HG03469 (cell line): ENCODE data around the gene VPS13D.
"Not testable (repeated sequence)": the region's sequence is repeated elsewhere in the genome, so short reads cannot be mapped to it uniquely, and the experiment has no call there.

Source experiments
- ATAC-seq: cut with Tn5 transposase; IDR thresholded peaks from one replicate; pipeline ENCODE4 v1.9.1; 2021; ENCODE audit warnings: mild to moderate bottlenecking, moderate library complexity, moderate number of reproducible peaks; ENCODE audit not compliant: unreplicated experiment

VPS13D gene

DNA sequence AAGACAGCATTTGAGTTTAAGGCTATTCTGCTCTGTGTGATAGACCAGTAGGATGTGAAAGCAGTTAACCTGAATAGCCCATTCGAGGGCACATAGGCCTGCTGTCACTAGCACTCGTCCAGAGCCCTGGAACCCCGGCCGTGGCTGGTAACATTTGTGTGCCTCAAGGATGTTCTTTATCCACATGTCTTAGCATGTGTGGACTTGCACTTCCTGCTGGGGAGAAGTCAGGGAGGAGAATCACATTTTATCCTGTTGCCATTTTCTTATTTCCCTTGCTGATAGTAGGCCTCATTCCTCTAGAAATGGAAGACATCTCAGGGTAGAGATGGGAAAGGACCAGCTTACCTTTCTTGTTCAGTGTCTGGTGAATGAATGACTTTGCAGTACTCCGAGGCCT is 54.7 kb downstream of the VPS13D start:
- ATAC-seq: no peak

DNA sequence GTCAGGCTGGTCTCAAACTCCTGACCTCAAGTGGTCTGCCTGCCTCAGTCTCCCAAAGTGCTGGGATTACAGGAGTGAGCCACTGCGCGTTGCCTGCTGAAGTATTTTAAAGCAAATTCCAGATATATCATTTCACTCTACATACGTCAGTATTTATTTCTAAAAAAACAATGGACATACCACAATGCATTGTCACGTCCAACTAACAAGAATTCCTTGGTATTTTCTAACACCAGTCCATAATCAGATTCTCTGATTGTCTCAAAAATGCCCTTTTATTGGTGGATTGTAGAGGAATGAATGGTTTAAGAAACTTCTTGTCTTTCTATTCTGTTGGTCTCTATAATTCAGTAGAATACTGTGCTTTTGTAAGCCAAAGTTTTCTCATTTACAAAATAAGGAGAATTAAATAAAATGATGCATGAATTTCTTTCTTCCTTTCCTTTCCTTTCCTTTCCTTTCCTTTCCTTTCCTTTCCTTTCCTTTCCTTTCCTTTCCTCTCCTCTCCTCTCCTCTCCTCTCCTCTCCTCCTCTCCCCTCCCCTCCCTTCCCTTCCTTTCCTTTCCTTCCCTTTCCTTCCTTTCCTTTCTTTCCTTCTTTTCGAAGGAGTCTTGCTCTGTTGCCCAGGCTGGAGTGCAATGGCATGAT is 55.8 kb downstream of the VPS13D start:
- no peak for ATAC-seq

DNA sequence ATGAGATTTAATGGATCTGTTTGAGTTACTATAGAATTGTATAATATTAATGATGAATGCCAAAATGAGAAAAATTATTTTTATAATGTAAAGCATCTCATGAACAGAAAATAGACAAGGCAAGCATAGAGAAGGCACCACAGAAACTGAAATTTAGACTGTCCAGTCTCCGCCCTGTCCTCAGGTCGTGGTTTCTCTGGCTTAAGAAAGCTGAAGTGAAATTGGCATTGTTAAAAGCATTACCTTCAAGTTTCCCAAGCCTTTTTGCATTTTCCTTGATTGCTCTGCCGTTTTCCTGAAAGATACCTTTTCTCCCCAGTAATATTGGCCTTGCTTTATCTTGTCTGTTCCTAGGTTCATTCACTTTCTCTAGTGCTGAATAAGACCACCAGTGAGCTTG is 58.0 kb downstream of the VPS13D start:
- ATAC-seq: no peak

DNA sequence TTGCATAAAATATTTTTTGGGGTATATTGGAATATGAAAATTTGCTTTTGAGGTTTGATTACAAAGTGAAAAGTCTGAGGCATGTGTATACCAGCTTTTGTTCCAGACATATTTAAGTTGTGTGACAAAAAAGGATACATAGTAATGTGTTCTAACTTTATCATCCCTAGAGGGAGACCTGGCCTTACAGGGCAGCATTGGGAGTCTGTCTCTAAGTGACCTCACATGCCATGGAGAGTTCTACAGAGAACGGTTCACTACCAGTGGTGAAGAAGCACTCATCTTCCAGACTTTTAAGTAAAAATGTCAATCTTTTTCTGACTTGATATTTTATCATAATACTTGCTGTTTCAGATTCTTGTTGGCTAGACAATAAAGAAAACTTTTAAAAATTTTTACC is 61.0 kb downstream of the VPS13D start:
- ATAC-seq: no peak

DNA sequence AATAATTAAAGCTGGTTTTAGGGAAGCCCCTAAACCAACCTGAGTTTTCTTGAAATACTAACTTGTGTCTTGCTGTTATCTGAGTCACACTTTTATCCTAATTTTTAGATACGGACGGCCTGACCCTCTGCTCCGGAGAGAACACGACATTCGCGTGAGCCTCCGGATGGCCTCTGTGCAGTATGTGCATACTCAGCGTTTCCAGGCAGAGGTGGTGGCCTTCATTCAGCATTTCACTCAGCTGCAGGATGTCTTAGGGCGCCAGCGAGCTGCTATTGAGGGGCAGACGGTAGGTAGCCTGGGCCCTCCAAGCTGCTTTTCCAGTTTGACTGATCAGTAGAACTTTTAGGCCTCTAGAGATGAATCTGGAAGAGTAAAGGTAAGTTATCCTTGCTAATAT is 63.6 kb downstream of the VPS13D start:
- no peak for ATAC-seq

DNA sequence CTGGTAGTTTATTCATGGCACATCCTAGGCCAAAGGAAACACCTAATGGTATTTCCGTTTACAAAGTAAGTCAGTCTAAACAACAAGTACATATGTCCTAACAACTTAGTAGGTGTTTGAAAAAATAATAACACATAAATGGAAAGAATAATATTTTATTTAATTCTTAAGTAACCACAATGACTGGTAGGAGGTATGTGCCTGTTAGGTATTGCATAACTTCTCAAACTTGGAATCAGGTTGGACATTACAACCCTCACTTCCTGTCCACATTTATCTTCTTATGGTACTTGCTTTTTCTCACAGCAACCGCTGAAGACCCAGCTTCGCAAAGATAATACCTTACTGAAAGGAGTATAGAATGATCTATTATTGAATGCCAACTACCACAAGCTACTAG is 64.2 kb downstream of the VPS13D start:
- ATAC-seq: no peak

DNA sequence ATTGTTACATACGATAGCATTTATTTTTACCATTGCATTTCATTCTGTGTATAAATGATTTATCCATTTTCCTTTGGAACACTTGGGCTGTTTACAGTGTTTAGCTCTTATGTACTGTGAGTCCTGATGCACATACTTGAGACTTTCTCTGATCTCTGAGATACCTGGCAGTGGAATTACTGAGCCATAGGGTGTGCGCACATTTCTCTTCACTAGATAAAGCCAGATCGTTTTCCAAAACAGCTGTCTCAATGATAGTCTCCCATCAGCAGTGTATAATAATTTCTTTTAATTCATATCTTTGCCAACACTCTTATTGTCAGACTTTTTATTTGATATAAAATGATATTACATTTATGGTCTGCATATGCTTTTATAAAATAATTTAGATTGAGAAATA is 66.2 kb downstream of the VPS13D start:
- ATAC-seq: no peak

DNA sequence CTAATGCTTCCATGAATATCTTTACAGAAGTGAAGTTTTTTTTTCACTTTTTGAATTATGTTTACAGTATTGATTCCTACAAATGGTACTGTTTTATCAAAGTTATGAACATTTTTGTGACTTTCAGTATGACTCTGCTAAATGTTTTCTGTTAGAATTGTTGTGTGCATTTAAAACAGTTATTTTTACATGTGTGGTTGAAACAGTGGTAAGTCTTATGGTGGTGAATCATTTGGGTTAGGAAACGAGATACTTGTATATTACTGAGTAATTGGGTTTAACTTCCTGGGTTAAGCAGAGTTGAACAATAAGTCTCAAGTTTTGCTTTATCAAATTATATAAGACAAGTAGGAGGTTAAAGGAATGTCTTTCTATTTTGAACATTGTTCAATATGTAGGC is 66.8 kb downstream of the VPS13D start:
- peak; percentile 42 for ATAC-seq

DNA sequence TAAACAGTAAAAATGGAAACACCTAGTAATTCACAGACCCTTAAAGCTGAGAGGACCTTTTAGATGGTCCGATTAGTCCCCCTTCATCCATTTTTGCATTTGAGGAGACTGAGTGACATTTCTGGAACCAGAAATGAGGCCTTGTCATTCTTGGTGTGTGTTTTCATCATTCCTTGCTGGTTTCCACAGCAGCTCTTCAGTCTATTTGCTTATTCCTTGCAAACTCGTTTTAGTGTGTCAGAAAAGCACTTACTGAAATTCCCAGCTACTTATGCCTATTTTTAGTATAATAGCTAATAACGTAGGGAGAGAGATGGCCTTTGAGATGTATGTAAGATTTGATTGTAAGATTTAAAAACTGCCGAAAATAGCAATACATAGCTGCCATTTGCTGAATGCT is 70.9 kb downstream of the VPS13D start:
- ATAC-seq: no peak

DNA sequence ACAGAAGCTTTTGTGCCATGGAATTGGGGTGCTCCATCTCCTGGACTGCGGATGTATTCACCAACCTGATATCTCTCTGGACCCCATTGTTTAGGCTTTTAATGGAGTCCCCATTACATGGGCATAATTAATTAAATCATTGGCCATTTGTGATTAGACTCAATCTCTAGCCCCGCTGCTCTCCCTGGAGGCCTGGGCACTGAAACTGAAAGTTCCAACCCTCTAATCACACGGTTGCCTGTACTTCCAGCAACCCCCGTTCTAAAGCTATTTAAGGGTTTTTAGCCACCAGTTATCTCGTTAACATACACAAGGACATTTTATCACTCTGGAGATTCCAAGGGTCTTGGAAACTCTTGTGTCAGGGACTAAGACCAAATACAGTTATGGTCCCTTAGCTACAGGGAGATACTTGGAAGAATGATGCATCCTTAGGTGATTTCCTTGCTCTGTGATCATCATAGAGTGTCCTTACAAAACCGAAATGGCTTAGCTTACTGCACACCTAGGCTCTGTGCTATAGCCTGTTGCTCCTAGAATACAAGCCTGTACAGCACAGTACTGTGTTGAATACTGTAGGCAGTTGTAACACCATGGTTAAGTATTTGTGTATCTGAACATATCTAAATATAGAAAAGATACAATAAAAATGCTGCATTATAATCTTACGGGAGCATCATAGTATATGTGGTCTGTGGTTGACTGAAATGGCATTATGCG is 71.8 kb downstream of the VPS13D start:
- no peak for ATAC-seq

DNA sequence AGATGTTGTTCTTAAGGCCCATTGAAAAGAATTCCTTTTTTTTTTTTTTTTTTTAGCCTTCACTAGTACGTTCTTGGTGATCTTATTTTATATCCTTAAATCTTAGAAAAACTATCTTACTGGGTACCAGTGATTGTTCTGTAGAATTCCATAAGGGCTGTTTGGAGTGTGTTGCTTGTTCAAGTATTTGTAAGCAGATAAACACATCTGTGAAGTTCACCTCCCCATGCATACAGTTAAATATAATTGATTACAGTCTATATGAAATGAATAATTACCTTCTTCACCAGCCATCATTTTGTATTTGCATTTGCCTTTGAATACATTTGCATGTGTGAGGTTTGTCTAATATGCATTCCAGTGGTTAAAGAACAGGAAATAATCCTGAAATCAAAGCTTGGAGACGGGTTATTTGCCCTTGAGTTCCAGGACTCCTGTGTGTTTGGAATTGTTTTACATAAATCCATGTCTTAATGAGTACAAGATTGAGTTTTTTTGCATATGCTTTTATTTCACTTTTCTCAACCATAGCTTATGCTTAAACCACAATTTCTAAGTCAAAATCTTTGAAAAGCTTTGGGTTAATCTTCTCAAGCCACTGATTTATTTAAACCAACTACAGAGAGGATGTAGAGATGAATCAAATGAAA is 73.1 kb downstream of the VPS13D start:
- no peak for ATAC-seq

DNA sequence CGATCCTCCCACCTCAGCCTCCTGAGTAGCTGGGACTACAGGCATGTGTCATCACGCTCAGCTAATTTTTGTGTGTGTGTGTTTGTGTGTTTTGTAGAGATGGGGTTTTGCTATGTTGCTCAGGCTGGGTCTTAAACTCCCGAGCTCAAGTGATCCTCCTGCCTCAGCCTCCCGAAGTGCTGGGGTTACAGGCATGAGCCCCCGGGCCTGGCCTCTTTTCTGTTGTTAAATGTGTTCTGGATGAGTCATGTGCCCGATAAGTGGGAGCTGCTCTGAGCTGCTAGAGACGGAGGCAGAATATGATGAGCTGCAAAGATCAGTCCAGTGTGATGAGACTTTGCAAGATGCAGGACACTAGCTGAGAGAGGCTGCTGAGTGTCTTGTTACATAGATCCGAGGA is 75.5 kb downstream of the VPS13D start:
- no peak for ATAC-seq

DNA sequence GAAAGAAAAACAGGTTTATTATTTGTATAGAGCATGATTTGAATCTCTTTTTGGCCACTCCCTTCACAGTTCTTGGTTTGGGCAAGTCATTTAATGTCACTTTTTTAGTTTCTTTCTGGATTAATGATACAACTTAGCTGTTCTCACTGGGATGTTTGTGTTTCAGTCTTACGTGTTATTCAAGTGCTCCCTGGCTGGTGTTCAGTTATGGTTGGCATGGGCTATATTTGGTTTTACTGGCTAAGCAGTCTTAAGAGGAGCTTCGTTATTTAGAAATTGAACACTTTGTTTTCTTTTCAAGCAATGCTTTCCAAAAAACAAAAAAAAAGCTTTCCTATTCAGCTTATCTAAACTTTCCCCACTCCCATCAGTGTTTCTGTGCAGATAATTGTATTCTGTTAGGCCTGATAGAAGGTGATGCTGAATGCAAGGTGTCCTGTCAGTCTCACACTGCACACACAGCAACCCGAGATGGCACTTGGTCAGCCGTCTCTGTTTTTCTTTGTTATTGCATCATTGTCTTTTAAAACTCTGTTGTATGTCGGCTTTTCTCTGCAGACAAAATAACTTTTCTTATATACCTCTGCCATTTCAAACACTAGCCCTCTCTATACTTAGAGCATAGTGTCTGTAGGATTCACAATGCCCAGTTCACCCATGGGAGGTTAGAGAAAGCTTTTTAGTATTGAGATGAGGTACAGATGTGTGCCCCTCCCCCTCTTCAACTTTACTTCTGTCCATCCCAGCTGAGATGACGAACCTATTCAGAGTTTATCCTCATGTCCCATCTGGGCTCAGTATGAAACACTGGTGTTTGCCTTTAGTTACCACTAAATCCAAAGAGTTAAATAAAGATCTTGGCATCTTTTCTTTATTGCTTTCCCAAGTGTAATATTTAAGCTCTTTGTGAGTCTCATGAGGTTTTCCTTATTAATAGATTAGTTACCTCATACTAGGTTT is 80.2 kb downstream of the VPS13D start:
- no peak for ATAC-seq

DNA sequence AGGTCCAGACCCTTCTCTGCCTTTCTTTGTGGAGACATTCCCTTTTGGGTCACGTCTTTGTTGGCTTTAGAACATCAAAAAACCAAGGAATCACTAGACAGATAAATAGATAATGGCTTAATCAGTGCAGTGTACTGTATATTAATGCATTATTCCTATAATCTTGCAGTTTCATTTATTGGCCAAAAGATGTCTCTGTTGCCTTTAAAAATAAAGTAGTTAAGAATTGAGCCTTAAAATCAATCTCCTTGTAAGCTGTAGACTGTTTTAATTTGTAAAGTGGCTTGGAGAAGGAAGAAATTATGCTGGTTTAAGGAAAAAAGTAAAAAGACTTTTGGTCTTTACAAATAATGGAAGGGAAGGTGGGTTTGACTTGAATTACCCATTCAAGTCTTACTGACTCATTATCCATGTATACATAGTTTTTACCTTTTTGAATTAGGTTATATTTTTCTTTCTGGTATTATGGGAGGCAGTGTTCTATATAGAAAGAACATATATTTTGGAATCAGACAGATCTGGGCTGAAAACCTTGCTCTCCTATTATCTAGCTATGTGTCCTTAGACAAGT is 84.6 kb downstream of the VPS13D start:
- ATAC-seq: no peak

DNA sequence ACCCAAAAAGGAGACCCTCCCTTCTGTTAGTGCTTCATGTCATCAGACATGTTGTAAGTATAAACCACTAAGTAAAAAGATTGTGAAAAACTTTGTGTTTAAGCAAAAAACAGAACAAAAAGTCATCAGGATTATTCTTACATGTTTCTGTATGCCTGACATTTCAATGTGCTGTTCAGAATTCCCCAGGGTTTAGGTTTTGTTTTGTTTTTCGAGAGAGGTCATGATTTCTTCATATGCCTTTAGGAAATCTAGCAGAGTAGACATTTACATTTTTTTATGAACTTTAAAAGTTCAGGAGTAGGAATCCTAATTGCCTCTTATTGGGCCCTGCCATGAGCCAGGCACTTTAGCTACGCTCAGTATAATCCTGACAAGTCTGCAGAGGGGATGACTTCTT is 85.3 kb downstream of the VPS13D start:
- ATAC-seq: no peak

DNA sequence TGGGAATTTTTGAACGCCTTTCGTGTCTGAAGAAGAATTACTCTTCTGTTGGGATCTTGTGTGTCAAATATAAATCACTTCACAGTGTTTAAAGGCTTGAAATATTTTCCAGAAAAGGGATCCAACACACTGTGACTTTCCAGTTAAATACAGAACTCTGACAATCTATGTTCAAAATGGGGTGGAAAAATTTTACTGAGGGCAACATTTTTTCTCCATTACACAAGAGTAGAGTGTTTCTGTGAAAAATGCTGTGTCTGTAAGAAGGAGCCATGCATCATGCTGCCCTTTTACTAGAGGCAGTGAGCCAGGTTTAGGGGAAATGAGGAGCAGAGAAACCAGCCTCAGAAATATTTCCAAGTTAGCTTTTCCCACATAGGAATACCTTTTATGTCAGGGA is 86.5 kb downstream of the VPS13D start:
- ATAC-seq: no peak

DNA sequence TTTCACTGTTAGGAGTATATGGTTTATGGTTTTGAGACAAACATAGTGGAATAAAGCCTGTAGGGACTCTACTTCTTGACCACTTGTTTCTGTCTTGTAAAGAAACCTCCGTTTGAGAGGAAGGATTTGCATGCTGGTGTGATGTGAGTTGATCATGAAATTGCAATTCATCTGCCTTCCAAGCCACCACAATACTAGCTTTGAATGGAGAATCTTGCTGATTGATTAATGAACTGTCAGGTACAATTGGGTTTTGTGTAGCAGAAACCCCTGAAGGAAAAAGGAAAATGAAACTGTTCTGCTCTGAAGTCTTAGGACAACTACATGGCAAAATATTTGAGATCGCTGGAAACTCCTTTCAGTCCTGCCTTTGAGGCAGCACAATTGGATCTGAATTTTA is 90.7 kb downstream of the VPS13D start:
- ATAC-seq: no peak

DNA sequence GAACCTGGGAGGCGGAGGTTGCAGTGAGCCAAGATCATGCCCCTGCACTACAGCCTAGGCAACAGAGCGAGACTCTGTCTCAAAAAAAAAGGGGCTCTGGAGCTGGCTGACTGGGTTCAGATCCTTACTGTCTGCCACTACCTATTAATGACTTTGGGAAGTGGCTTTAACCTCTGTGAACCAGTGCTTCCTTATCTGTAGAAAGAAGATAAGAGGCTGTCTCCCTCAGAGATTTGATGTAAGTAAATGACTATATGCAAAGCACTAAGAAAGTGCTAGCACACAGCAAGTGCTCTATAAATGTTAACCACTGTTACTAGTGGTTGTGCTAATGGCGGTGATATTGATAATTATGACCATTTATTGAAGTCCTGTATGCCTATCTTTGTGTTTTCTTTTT is 94.6 kb downstream of the VPS13D start:
- ATAC-seq: no peak

DNA sequence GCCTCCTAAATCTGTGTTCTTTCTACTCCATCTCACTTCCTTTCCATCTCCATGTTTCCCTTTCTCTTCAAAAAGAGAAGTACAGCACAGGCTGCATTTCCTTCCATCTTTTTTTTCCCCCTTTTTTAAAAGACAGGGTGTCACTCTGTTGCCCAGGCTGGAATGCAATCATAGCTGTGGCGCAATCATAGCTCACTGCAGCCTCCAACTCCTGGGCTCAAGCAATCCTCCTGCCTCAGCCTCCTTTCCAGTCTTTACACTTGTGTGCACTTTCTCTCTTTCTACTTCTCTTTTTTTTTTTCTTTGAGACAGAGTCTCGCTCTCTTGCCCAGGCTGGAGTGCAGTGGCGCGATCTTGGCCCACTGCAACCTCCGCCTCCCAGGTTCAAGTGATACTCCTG is 95.1 kb downstream of the VPS13D start:
- not testable (repeated sequence) for ATAC-seq

DNA sequence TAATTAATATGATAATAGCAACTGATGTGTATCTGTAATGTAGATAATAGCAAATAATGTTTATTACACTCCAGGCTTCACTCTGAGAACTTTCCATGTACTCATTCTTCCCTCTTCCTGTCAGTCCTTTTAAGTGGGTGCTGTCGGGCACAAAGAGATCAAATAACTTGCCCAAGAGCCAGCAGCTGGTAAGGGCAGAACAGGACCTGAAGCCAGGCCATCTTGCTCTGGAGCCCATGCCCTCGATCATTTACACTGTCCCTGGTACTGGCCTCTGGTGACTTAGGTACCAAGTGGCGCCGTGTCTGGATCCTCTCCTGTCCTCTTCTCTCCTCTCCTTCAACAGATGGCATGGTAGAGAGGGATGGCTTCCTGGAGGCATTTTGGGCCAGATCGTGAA is 97.2 kb downstream of the VPS13D start:
- ATAC-seq: no peak

DNA sequence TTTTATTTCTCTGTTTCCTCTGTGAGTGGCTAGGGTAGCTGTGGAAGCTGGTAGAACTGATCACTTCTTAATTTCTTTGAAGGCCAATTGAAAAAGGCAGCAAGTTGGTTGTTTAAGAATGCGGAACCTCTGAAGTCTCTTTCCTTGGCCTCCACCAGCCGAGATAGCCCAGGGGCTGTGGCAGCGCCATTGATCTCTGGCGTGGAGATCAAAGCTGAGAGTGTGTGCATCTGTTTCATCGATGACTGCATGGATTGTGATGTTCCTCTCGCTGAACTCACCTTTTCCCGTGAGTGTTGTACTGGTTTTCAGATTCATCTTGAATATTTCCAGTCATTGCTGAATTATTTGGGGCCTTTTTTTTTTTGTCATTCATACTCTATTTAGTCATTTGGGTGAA is 97.7 kb downstream of the VPS13D start:
- no peak for ATAC-seq
